GM21737 (cell line): ENCODE data around the gene KATNB1.

ENCODE experiments used
- ATAC-seq: cut with Tn5 transposase; IDR thresholded peaks from one replicate; pipeline ENCODE4 v1.9.1; 2021; ENCODE audit warnings: mild to moderate bottlenecking, moderate library complexity; ENCODE audit not compliant: unreplicated experiment

The KATNB1 gene

DNA sequence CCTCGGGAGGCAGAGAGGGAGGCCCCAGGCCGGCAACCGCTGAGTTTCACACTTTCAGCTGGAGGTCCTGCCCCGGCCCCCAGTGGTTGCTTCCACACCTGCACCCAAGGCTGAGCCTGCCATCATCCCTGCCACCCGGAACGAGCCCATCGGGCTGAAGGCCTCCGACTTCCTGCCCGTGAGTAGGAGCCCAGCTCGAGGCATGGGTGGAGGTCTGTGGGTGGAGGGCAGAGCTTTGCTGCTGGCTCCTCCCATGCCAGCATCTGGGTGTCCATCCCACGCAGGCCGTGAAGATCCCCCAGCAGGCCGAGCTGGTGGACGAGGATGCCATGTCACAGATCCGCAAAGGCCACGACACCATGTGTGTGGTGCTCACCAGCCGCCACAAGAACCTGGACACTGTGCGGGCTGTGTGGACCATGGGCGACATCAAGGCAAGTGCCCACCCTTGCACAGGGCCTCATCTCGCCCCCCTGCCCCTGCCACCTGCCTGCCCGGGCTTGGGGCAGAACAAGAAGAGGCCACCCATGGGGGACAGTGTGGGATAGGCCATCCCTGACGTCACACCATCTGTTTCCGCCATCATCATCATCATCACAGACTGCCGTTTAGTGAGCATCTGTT is 19.6 kb downstream of the KATNB1 start:
- ATAC-seq, result no peak

DNA sequence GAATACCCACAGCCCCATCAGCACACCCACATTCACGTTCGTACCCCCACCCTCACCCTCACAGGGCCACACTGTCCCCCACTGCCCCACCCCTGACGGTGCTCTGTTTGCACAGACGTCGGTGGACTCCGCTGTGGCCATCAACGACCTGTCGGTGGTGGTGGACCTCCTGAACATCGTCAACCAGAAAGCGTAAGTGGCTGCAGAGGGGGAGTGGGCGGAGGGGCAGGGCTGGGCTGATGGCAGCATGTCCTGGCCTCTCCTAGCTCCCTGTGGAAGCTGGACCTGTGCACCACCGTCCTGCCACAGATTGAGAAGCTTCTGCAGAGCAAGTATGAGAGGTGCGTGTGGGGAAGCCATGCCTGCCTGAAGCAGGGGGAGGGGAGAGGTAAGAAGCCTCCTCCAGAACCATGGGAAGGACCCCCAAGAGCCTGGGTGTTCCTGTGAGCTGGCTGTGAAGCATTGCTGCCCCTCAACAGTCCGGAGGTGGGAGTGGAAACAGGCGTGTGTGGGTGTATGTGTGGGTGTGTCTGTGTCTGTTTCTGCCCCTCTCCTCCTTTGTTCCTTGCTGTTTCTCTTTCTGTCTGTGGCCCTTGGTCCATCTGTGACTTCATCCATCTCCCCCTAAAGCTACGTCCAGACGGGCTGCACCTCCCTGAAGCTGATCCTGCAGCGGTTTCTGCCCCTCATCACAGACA is 20.3 kb downstream of the KATNB1 start:
- no peak for ATAC-seq

DNA sequence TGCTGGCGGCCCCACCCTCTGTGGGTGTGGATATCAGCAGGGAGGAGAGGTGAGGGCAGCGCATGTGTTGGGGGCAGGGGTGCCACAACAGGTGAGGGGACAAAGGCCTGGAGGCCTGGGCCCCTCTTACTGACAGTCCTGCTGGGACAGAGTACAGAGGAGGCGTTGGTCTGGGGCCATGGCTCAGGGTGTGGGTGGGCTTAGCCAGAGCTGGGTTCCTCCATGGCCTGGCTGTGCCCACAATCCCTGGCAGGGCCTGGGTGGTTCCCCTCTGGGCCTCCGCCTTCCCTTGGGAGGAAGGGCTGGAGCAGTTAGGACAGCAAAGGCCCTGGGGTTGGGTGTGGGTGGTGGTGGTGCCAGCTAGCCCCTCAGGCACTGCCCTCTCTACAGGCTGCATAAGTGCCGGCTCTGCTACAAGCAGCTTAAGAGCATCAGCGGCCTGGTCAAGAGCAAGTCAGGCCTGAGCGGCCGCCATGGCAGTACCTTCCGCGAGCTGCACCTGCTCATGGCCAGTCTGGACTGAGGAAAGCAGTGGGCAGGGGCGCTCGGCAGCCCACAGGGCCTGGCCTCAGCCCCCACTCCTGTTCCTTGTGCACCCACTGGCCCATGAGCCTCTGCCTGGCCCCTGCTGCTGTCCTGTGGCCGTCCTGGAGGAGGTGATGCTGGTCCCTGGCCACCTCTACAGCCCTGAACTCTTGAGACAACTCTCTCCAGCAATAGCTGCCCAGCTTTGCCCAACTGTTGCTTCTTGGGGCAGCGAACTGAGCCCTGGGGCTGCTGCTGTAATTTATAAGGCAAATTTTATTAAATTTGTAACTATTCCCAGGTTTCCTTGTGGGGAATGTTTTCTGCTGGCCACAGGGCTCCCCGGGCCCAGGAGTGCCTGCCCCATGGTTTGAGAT is 21.1 kb downstream of the KATNB1 start:
- ATAC-seq, result no peak

DNA sequence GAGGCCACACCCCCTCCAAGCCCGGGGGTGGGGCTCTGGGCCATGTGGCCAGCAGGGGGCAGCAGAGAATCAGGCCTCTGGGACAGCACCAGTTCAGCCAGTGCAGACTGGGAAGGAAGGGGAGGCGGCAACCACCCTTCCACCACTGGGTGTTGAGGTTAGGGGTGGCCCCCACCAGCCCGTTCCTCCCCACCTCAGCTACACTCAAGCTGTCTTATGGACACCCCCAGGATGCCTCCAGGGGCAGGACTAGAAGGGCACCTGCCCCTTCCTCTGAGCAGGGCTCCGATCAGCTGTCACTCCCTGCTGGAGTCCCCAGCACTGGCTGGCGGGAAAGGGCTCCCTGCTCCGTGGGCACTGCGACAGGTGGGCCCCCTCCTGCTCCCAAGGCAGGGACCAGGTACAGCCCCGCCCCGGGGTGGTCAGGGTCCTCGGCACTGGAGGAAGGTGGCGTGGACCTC is 21.8 kb downstream of the KATNB1 start:
- peak; percentile 73 for ATAC-seq

DNA sequence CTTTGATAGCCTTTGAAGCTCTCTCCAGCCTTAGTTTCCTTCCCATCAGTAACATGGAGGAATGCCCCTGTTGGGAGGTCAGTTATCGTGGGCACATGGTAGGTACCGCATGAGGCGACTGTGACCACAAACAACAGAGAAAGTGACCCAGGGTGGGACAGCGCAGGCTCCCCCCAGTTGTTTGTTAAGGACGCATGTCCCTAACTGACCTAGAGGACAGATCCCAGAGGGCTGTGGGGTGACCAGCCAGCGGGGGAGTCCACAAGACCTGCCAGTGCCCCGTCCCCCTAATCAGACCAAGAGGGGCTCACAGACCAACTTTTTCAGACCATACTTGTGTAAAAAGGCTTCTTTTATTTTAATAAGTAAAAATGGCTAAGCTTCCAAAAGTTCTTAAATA is 22.3 kb downstream of the KATNB1 start:
- no peak for ATAC-seq

DNA sequence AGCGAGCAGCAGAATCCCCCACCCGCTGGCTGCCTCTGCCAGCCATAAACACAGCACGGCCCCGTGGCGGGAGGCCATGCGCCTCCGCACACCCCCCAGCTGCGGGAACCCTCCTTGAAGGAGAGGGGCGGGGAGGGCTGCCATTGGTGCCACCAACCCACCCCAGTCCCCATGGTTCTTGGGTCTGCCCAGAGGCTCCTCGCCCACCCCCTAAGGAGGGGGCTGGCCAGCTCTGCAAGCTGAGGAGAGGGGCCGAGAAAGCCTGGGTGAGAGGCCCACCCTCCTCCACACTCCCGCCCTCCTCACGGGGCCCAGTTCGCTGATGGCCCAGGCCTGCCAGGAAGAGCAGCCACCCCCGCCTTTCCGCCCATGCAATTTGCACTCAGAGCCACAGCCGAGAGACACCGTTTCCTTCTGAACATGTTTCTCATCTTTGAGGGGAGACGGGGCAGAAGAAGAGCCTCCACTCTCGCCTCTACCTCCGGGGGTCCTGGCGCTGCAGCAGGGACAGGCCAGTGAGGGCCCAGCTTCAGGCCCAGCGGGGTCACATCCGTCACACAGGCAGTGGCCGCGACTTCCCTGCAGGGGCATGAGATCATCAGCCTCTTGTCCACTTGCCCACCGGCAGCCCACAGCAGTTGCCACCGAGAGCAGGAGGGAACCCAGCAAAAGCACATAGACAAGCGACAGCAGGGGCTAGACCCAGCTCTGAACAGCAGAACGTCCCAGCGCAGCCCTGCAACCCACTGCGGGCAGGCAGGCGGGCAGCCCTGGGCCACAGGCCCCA is 23.0 kb downstream of the KATNB1 start:
- ATAC-seq, result no peak

DNA sequence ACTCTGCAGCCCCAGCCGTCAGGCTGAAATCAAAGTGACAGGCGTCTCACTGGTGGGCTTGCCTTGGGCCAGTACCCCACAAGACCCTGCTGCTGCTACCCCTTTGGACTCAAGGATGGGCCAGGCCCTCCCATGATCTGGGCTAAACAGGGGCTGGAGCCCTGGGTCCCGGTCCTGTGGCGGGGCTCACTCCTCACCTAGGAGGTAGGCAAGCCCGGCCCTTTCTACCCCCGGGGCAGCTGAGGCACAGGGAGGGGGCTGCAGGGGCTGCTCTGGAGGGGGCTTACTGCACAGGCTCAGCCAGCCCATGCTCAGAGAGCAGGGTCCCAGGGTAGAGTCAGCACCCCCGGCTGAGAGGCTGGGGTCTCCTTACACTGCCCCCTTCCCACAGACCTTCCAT is 23.6 kb downstream of the KATNB1 start:
- no peak for ATAC-seq

DNA sequence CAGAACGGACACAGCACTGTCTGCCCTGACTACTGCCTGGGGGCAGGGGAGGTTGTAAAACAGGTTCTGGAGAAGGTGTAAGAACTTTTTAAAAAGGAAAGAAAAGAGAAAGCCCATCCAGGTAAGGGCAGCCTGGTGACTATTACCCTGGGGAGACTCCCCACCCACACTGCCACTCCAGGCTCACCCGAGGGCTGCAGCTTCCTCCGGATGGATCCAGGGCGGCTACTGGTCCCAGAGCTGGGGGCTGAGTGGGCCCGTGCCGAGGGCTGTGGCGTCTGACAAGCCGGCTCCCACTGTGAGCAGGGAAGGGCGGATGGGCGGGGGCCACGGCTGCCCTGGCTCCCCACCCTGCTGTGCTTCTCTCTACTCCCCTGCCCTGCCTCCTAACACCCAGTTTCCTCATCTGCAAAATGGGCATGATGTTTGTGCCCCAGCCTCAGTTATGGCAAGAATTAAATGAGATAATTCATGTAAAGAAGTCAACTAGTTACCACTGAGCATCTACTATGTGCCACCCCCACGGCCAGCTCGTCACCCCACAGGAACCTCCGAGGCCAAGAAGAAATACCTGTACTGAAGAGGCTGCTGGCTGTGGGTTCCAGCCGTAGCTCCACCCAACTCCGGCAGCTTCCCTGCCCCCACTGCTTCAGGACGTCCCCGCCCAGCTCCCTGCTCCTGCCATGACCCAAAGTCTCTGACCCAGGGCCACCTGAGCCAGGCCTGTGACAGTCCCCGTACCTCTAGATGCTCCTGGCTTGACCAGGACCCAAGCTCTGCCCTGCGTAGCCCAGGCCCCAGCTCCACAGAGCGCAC is 24.2 kb downstream of the KATNB1 start:
- no peak for ATAC-seq

DNA sequence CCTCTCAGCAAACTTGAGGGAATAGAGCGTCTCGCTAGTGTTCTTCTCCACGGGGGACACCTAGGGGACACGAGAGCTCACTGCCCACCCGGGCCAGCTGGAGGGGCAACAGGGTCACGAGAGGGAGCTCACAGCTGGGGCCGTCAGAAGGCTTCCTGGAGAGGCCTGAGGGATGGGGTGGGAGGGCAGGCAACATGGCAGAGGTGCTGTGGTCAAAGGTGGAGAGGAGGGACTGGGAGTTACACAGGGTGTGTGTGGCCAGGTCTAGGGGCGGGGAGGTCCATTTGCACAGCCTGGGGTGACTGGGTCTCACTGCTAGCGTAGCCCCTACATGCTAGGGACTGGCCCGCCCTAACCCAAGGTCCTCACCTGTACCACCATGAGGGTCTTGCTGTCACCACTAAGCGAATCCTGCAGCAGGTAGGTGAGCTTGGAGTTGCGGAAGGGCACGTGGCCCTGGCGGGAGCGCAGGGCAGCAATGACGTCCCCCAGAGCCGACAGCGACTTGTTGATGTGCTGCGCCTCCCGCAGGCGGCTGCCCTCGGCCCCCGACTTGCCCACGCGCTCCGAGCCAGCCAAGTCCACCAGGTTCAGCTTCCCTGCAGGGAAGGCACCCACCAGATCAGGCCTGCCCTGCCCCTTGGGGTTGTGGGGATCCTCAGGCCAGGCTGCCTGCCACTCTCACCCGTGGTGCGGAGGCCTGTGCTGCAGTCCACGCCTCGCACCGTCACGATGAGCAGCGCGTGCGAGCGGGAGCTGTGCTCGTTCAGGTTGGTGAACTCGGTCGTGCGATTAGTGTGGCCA is 25.0 kb downstream of the KATNB1 start:
- ATAC-seq, result no peak

DNA sequence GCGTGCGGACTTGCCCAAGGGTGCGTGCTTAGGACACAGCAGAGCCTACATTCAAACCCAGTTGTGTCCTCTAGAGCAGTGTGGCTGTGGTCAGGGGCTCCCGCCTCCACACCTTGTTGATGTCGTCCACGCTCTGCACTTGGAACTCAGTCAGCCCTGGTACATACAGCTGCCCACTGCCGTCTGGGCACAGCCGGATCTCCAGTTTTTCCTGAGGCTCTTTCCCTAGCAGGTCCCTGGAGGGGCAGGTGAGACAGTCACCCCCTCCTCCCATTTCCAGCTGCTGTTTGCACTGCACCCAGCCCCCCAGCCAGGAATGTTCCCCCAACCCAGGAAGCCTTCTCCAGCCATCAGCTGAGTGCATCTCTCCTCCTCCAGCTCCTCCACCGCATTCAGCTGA is 25.7 kb downstream of the KATNB1 start:
- no peak for ATAC-seq

DNA sequence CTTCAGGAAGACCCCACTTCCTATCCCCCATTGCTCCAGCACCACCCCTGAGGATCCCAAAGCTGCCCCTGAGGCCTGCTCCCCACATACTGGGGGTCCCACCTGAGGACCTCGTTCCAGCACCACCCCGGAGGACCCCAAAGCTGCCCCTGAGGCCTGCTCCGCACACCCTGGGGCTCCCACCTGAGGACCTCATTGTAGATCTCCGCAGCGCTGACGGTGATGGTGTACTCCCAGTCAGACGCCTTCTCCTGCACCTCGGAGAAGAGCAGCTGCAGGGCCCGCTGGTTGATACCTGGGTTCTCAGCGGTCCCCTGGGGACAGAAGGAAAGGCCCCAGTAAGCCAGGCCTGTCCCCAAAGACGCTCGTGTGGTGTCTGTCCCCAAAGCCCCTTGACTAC is 26.4 kb downstream of the KATNB1 start:
- ATAC-seq, result no peak

DNA sequence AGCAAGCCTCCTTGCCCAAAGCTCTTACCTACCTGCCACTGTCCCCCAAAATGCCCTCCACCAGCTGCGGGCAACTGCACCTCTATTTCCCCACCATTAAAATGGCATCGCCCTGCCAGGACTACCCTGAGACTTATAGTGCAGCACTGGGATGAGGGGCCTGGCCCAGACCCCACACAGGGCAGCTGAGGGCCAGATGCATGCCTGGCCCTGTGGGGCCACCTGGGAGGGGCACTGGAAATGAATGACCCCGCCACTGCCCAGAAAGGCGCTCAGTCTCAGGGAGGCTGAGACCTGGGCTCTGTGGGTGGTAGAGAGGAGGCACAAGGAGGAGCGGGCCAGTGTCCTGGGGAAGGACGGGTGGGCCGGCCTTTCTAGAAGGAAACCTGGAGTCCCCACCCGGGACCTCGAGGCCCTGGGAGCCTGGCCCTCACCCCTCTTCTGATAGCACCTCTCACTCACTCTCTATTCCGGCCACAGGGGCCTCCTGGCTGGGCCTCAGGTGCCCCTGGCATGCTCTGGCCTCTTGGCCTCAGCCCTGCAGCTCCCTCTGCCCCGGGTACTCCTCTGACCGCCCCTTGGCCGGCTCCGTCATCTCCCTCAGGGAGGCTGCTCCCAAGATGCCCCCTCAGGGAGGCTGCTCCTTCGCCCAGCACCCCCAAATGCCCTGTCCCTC is 26.9 kb downstream of the KATNB1 start:
- no peak for ATAC-seq

DNA sequence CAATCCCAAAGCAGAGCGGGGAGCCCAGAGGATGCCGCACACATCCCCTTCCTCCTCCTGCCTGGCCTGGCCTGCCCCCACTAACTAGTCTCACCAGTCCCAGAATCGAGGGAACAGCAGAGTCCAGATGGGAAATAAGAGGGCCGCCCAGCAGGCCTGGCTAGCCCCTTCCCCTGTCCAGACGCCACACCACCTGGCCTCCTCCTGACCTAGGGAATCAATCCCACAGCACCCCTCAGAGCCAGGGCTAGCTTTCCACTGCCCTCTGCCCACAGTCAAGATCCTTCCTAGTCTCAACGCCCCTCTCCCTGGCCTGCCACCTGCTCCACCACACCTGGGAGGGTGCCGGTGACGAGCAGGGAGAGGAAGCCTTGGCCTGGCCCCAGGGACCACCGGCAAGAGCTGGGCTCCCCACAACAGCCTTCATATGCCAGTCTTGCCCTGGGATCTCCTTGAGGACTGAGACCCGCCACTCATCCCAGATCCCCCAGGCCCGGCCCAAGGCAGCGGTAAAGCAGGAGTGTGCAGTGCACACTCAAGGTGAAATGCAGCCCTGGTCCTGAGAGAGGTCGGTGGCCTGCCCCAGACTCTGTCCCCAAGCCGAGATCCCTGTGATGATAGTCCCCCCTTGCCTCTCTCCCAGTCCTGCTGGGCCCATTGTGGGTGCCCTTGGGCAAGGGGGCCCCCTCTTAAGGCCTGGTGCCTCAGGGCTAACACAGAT is 27.9 kb downstream of the KATNB1 start:
- ATAC-seq, result no peak

DNA sequence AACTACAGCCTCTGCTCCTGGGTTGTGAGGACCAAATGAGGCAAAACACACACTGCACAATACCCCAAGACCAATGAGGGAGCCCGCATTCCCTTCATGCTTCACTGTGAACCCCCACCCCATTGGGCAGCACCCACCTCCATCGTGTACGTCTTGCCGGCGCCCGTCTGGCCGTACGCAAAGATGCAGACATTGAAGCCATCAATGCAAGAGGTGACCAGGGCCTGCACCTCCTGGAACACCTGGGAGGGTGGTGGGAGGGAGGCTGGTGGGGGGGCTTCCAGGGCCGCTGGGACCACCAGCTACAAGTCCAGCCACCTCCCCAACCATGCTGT is 28.4 kb downstream of the KATNB1 start:
- no peak for ATAC-seq

DNA sequence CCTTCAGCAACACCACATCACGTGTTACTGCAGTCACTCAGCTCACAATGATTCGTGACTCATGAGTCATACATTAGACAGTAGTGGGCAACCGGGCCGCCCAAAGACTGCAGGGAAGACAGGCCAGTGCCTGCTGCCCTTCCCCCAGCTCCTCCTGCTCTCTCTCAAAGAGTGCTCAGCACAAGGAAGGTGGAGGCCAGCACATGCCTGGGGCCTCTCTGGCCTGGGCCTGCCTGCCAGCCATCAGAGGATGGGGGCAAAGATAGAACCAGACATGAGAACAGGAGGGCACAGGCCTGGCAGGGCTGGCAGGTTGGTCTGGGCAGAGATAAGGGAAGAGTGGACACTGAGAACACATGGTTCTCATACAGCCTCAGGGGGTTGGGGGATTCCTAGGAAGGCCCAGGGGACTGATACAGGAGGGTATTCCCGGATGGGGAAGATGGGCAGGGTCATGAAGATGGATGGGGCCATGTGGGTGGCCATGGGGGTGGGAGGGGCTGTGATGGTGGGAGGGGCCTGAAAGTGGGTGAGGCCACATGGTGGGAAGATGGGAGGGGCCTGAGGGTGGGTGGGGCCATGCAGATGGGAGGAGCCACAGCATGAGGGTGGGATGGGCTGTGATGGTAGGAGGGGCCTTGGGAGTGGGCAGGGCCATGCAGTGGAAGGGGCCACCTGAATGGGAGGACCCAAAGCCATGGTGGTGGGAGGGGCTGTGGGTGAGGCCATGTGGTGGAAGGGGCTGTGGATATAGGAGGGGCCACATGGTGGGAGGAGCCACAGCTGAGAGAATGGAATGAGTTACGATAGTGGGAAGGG is 29.0 kb downstream of the KATNB1 start:
- no peak for ATAC-seq

DNA sequence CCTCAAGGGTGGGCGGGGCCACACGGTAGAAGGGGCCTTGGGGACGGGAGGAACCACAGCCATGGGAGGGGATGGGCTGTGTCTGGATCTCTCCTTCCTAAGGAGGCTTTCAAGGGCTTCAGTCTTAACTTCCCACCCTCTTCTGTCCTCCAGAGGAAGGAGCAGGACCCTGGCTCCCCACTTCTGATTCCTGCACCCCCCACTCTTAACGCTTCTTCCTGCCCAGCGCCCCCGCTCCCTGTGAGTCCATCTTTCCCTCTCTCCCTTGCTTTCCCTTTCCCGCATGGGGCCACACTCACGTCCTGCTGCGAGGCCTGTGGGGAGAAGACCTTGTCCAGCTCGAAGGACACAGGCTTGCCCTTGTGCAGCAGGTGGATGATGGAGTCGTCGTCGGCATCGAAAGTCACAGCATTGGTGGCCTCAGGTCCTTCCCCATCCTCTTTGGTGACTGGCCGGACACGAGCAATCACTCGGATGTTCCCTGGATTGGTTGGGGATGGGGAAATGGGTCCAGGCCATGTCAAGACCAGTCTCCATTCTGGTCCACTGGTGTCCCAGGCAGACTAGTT is 29.7 kb downstream of the KATNB1 start:
- ATAC-seq, result no peak

DNA sequence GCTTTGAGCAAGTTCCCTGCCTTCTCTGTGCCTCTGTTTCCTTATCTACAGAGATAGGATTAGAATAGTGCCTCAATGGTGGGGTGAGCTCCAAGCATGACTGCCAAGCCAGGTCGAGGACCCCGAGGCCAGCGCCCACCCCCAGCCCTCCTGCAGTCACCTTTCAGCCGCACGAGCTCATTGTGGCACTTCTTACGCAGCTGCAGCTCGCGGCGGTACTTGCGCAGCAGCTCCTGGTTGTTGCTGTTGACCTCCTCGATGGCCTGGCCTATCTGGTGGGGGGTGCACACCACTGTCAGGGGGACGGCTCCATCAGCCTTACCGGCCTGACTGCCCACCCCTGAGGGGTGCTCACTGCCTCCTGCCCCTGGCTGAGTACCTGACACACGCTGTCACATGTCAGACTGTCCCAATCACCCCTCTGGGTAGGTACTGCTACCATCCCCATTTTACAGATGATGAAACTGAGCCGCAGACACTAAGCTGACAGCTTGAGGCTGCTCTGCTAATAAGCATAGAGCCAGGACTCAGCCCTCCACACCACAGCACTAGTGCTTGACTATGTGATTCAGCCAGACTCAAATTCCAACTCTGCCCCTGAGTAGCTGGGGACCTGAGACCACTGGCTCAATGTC is 31.3 kb downstream of the KATNB1 start:
- ATAC-seq, result no peak
